Breast epithelium (tissue), 3 donors: ENCODE data around the gene YARS2.

ENCODE experiments used
- CTCF ChIP-seq, 3 donors: fragments of 450-650 bp; IDR thresholded peaks; one replicate each; pipeline ENCODE4 v1.5.1; 2016 to 2017; ENCODE audit warnings: antibody characterized with exemption in 3 of 3, mild to moderate bottlenecking in 3 of 3, moderate library complexity in 3 of 3
- POLR2A ChIP-seq: fragments of 450-650 bp; IDR thresholded peaks from one replicate; pipeline ENCODE4 v1.6.1; 2016; ENCODE audit warnings: antibody characterized with exemption, mild to moderate bottlenecking, moderate library complexity
- POLR2AphosphoS5 ChIP-seq, 3 donors: sonication (generic); formaldehyde crosslinking; IDR thresholded peaks; one replicate each; pipeline ENCODE4 v1.6.1; 2017; ENCODE audit warnings: antibody characterized with exemption in 3 of 3

GRCh38 chr12:32765906-32766305, 10.2 kb upstream of the YARS2 start:
- TF ChIP-seq POLR2AphosphoS5 (IDR thresholded peaks at IDR 0.05) (no peak), CTCF (IDR thresholded peaks at IDR 0.05) (no peak), POLR2A (no peak)
